RWPE1 (cell line): Measurements from ENCODE around the gene C4A.

Source experiments
- CTCF ChIA-PET: fragments of 350-600 bp; sonication (Branson Sonifier 250); formaldehyde crosslinking; extraction: SDS; loops from one replicate; lab custom pipeline; 2021; lab: Yijun Ruan, JAX
- POLR2A ChIA-PET: fragments of 400-600 bp; formaldehyde crosslinking; extraction: SDS; loops from one replicate; lab custom pipeline; 2020; ENCODE audit warnings: antibody characterized with exemption; ENCODE audit not compliant: low non-redundant PET; lab: Yijun Ruan, JAX
- DNase-seq: peaks from one replicate; pipeline ENCODE4 v3.0.0; 2012; ENCODE audit warnings: low spot score
- H3K27ac ChIP-seq: fragments of 450-650 bp; 2 replicates; pipeline ENCODE4 v1.5.1; 2017
- TF ChIP-seq, protein P1 (sequence below): fragments of 450-650 bp; conservative IDR thresholded peaks from 2 replicates; pipeline ENCODE4 v1.5.1; 2017; ENCODE audit warnings: low read depth, mild to moderate bottlenecking

The C4A gene

GRCh38 chr6:31958412-31958740, 23.5 kb upstream of the C4A start:
- CTCF ChIA-PET: no interaction called here
- TF ChIP-seq, protein P1, sequence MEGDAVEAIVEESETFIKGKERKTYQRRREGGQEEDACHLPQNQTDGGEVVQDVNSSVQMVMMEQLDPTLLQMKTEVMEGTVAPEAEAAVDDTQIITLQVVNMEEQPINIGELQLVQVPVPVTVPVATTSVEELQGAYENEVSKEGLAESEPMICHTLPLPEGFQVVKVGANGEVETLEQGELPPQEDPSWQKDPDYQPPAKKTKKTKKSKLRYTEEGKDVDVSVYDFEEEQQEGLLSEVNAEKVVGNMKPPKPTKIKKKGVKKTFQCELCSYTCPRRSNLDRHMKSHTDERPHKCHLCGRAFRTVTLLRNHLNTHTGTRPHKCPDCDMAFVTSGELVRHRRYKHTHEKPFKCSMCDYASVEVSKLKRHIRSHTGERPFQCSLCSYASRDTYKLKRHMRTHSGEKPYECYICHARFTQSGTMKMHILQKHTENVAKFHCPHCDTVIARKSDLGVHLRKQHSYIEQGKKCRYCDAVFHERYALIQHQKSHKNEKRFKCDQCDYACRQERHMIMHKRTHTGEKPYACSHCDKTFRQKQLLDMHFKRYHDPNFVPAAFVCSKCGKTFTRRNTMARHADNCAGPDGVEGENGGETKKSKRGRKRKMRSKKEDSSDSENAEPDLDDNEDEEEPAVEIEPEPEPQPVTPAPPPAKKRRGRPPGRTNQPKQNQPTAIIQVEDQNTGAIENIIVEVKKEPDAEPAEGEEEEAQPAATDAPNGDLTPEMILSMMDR: no peak
- peak; percentile 11 for DNase-seq
- H3K27ac ChIP-seq: peak overlapping the region; percentile 72
- POLR2A ChIA-PET: interaction anchor here (1.0 kb wide), 1 partner anchor 13 kb away, joined by 6 read pairs; the partner anchor contains the start of gene DXO

- POLR2A ChIA-PET: interaction anchor here (0.8 to 1.5 kb wide), 3 partner anchors 11 to 14 kb away, joined by 3 to 6 read pairs (median 4); partner anchors contain the start of genes CFB and DXO
- CTCF ChIA-PET: no interaction called here
- TF ChIP-seq, protein P1: no peak
- DNase-seq: peak; percentile 99
- H3K27ac ChIP-seq: peak within 1 kb of the TSS; percentile 72
Measured at GRCh38 chr6:31958741-31959739, 22.8 kb upstream of the C4A start, which contains the start of the genes NELFE and SKIC2. NELFE (minus strand) TSS chr6:31958971; CDS start chr6:31958446, 525 bp downstream. SKIC2 (plus strand) TSS chr6:31959175; CDS start chr6:31959193, 18 bp downstream.

DNA sequence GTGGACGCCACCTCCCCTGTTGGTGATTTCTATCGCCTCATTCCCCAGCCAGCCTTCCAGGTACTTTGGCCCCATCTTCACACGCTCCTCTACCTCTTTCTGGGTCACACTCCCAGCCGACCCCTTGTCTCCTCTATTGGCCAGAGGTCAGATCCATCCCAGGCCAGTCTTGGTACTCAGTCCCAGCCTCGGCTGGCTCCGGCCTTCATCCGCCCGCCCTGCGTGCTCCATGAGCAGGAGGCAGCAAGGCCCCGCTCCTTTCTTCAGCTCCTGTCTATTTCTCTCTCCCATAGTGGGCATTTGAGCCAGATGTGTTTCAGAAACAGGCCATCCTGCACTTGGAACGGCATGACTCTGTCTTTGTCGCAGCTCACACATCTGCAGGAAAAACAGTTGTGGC, 20.2 kb upstream of the C4A start:
- H3K27ac ChIP-seq: no peak overlapping the region
- ChIA-PET POLR2A (no interaction called here), CTCF (no interaction called here)
- TF ChIP-seq, protein P1: no peak
- no peak for DNase-seq

DNA sequence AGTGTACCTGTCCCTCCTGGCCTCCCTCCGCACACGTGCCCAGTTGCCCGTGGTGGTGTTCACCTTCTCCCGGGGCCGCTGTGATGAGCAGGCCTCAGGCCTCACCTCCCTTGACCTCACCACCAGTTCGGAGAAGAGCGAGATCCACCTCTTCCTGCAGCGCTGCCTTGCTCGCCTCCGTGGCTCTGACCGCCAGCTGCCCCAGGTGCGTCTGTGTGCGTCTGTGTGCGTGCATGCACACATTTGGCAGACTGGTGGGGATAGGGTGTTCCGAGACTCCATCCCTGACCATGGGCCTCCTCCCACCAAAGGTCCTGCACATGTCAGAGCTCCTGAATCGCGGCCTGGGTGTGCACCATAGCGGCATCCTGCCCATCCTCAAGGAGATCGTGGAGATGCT, 17.9 kb upstream of the C4A start:
- ChIA-PET CTCF (interaction anchor here (0.6 kb wide), 2 partner anchors 21 to 272 kb away, joined by 3 to 4 read pairs; no protein-coding TSS in a partner anchor), POLR2A (no interaction called here)
- no peak overlapping the region for H3K27ac ChIP-seq
- no peak for DNase-seq
- TF ChIP-seq, protein P1: no peak

DNA sequence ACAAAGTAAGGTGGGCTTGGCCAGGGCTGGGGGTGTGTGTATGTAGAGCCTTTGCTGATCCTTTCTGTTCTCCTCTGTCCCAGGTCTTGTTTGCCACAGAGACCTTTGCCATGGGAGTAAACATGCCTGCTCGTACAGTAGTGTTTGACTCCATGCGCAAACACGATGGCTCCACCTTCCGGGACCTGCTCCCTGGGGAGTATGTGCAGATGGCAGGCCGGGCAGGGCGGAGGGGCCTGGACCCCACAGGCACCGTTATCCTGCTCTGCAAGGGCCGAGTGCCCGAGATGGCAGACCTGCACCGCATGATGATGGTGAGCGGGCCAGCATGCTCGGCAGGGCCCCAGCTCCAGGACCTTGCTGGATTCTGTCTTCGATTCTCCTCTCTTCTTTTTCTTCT, 16.2 kb upstream of the C4A start:
- DNase-seq: no peak
- ChIA-PET POLR2A (no interaction called here), CTCF (interaction anchor here (0.7 kb wide), 1 partner anchor 82 kb away, joined by 3 read pairs; no protein-coding TSS in a partner anchor)
- no peak overlapping the region for H3K27ac ChIP-seq
- TF ChIP-seq, protein P1: no peak

GRCh38 chr6:31966506-31966905, 15.4 kb upstream of the C4A start:
- ChIA-PET CTCF (interaction anchor here (0.6 kb wide), 1 partner anchor 217 kb away, joined by 5 read pairs; no protein-coding TSS in a partner anchor), POLR2A (interaction anchor here (0.7 kb wide), 1 partner anchor 64 kb away, joined by 3 read pairs; the partner anchor contains the start of gene ZBTB12)
- no peak for DNase-seq
- H3K27ac ChIP-seq: peak overlapping the region; percentile 97
- TF ChIP-seq, protein P1: no peak
